Measurements from ENCODE around the gene CAPNS2.
"Not testable (repeated sequence)": the region's sequence is repeated elsewhere in the genome, so short reads cannot be mapped to it uniquely, and the experiment has no call there.

CAPNS2 gene

GRCh38 chr16:55567382-55567781 is 898 bp downstream of the CAPNS2 start:
- FAIRE-seq (no peak), DNase-seq (ENCODE audit: low spot score) (no peak)

- FAIRE-seq: no peak
- DNase-seq (ENCODE audit: low spot score): no peak
Observed at GRCh38 chr16:55568207-55568606, 1.7 kb downstream of the CAPNS2 start.

- no peak for DNase-seq (ENCODE audit: low spot score)
- FAIRE-seq: no peak
Observed at GRCh38 chr16:55569025-55569424, 2.5 kb downstream of the CAPNS2 start.

GRCh38 chr16:55570159-55570558 is 3.7 kb downstream of the CAPNS2 start:
- DNase-seq (ENCODE audit: low spot score) (no peak), FAIRE-seq (no peak)

GRCh38 chr16:55571191-55571897 is 4.9 kb downstream of the CAPNS2 start:
- DNase-seq (ENCODE audit: low spot score): no peak
- FAIRE-seq: no peak

- FAIRE-seq: no peak
- DNase-seq (ENCODE audit: low spot score): no peak
Observed at GRCh38 chr16:55572439-55572838, 6.0 kb downstream of the CAPNS2 start.

- no peak for FAIRE-seq
- DNase-seq (ENCODE audit: low spot score): no peak
Observed at GRCh38 chr16:55574811-55575210, 8.3 kb downstream of the CAPNS2 start.

GRCh38 chr16:55575496-55575895 is 9.0 kb downstream of the CAPNS2 start:
- DNase-seq (ENCODE audit: low spot score) (no peak), FAIRE-seq (no peak)

- no peak for FAIRE-seq
Observed at GRCh38 chr16:55576384-55576783, 9.9 kb downstream of the CAPNS2 start.

GRCh38 chr16:55577887-55578286 is 11.4 kb downstream of the CAPNS2 start:
- DNase-seq (ENCODE audit: low spot score): no peak
- FAIRE-seq: no peak

More at GRCh38 chr16:55576384-55576783, 9.9 kb downstream of the CAPNS2 start:
- no peak for DNase-seq (ENCODE audit: low spot score)

GRCh38 chr16:55585631-55586030 is 19.1 kb downstream of the CAPNS2 start:
- no peak for FAIRE-seq

GRCh38 chr16:55588799-55589198 is 22.3 kb downstream of the CAPNS2 start:
- DNase-seq (ENCODE audit: low spot score) (no peak), FAIRE-seq (no peak)

More at GRCh38 chr16:55585631-55586030, 19.1 kb downstream of the CAPNS2 start:
- no peak for DNase-seq (ENCODE audit: low spot score)

GRCh38 chr16:55592306-55592705 is 25.8 kb downstream of the CAPNS2 start:
- FAIRE-seq (no peak), DNase-seq (ENCODE audit: low spot score) (no peak)

- FAIRE-seq (no peak), DNase-seq (ENCODE audit: low spot score) (no peak)
Observed at GRCh38 chr16:55597928-55598327, 31.4 kb downstream of the CAPNS2 start.

GRCh38 chr16:55605754-55606336 is 39.4 kb downstream of the CAPNS2 start:
- DNase-seq (ENCODE audit: low spot score) (no peak), FAIRE-seq (no peak)

- no peak for FAIRE-seq
- DNase-seq (ENCODE audit: low spot score): no peak
Observed at GRCh38 chr16:55613613-55614335, 47.3 kb downstream of the CAPNS2 start.

- no peak for FAIRE-seq
- no peak for DNase-seq (ENCODE audit: low spot score)
Observed at GRCh38 chr16:55615071-55615470, 48.6 kb downstream of the CAPNS2 start.

GRCh38 chr16:55615670-55616069 is 49.2 kb downstream of the CAPNS2 start:
- FAIRE-seq; DNase-seq (ENCODE audit: low spot score): not testable (repeated sequence)

Measured in RCC 7860 (cell line).